CD4-positive, alpha-beta T cell (primary cell): ENCODE results near the gene STARD13. TPM values are rescaled to one million over a fixed set of nuclear protein-coding genes. Genes with fewer than 3 reads are reported as not detected.

Experiments used
- ATAC-seq: fragments of 200-7000 bp; cut with Tn5 transposase; one replicate; pipeline ENCODE4 v1.10.0; 2022; ENCODE audit warnings: mild to moderate bottlenecking; ENCODE audit not compliant: poor library complexity
- CTCF ChIA-PET: fragments of 350-600 bp; sonication (Branson Sonifier 250); formaldehyde crosslinking; loops from one replicate; lab custom pipeline; 2021; ENCODE audit warnings: antibody characterized with exemption, inconsistent platforms; lab: Charles Lee
- POLR2A ChIA-PET: fragments of 350-600 bp; sonication (Branson Sonifier 250); formaldehyde crosslinking; loops from one replicate; lab custom pipeline; 2021; ENCODE audit warnings: antibody characterized with exemption, inconsistent platforms; lab: Charles Lee
- DNase-seq, 14 experiments: peaks; one replicate each; pipeline ENCODE4 v3.0.0-alpha.2; 2013 to 2020; ENCODE audit warnings: mixed read lengths in 2 of 14
- H3K27ac ChIP-seq, 2 donors: one replicate each; pipeline versions ENCODE4 v1.5.1 to v1.7.0; 2013; ENCODE audit warnings: low read length in 2 of 2, low read depth in 1 of 2, mild to moderate bottlenecking in 1 of 2
- H3K27me3 ChIP-seq, 2 experiments: 1 replicate in 1 of 2; 2 replicates in 1 of 2; pipeline versions ENCODE4 v1.6.1 to v1.7.0; 2013; ENCODE audit warnings: low read length in 2 of 2, control low read depth in 1 of 2, mild to moderate bottlenecking in 1 of 2, moderate library complexity in 1 of 2; ENCODE audit not compliant: insufficient read depth in 2 of 2, control insufficient read depth in 1 of 2
- H3K36me3 ChIP-seq: one replicate; pipeline ENCODE4 v1.6.1; 2013; ENCODE audit warnings: low read length, control low read depth; ENCODE audit not compliant: insufficient read depth
- H3K4me1 ChIP-seq: one replicate; pipeline ENCODE4 v1.6.1; 2013; ENCODE audit warnings: low read length, control low read depth; ENCODE audit not compliant: insufficient read depth
- H3K4me3 ChIP-seq: one replicate; pipeline ENCODE4 v1.5.1; 2013; ENCODE audit warnings: mild to moderate bottlenecking, low read length, moderate library complexity
- H3K9me3 ChIP-seq, 2 experiments: 1 replicate in 1 of 2; 2 replicates in 1 of 2; pipeline versions ENCODE4 v1.6.1 to v1.7.0; 2013; ENCODE audit warnings: low read length in 2 of 2, mild to moderate bottlenecking in 2 of 2, control low read depth in 1 of 2, moderate library complexity in 1 of 2; ENCODE audit not compliant: control insufficient read depth in 1 of 2, insufficient read depth in 1 of 2
- H3K27ac Mint-ChIP-seq: one replicate; pipeline ENCODE4 v1.8.0; 2020; ENCODE audit warnings: mixed read lengths
- H3K27me3 Mint-ChIP-seq: one replicate; pipeline ENCODE4 v1.8.0; 2021; ENCODE audit warnings: mixed read lengths
- H3K36me3 Mint-ChIP-seq: one replicate; pipeline ENCODE4 v1.8.0; 2021; ENCODE audit warnings: low read depth, mixed read lengths
- H3K4me1 Mint-ChIP-seq: one replicate; pipeline ENCODE4 v1.8.0; 2021; ENCODE audit warnings: low read depth, mixed read lengths
- H3K4me3 Mint-ChIP-seq: one replicate; pipeline ENCODE4 v1.8.0; 2020; ENCODE audit warnings: mild to moderate bottlenecking, mixed read lengths
- H3K9me3 Mint-ChIP-seq: one replicate; pipeline ENCODE4 v1.8.0; 2020; ENCODE audit warnings: mixed read lengths
- CTCF ChIP-seq: fragments of 200-600 bp; IDR thresholded peaks from one replicate; pipeline ENCODE4 v1.8.0; 2022; ENCODE audit warnings: antibody characterized with exemption, mild to moderate bottlenecking
- intact Hi-C, 2 experiments: fragments of 100-400 bp; cut with DNase I in 1 of 2; cut with micrococcal nuclease in 1 of 2; formaldehyde crosslinking; loops; one replicate each; pipeline versions ENCODE4 v1.15.1 to v1.9.0; 2023 to 2025; cut with DNase I, micrococcal nuclease
- total RNA-seq, 174 experiments: library from RNA in 2 of 174; stranded (reverse) in 2 of 174; gene quantifications; one replicate each; pipeline ENCODE4 v1.2.3 and lab custom pipeline; 2021 to 2026

The STARD13 gene
- total RNA-seq, 2 experiments from 2014 or later: not detected

- H3K36me3 ChIP-seq: no peaks in the 10 kb centered on the region
- Mint-ChIP-seq H3K4me1 (no peaks in the 10 kb centered on the region), H3K36me3 (no peaks in the 10 kb centered on the region), H3K27me3 (peaks cover 14% of the 10 kb centered on the region), H3K4me3 (no peak overlapping the region), H3K27ac (no peak overlapping the region), H3K9me3 (peaks cover 3% of the 10 kb centered on the region)
- no peak for TF ChIP-seq CTCF
- DNase-seq (no peak), ATAC-seq (no peak)
- H3K4me3 ChIP-seq: no peak overlapping the region
- peaks cover 0 to 5% of the 10 kb centered on the region in 2 experiments for H3K9me3 ChIP-seq
- ChIA-PET POLR2A (no interaction called here), CTCF (no interaction called here)
- H3K4me1 ChIP-seq: no peaks in the 10 kb centered on the region
- H3K27me3 ChIP-seq: peaks cover 0 to 6% of the 10 kb centered on the region in 2 experiments
- intact Hi-C loops: no loop called here
- H3K27ac ChIP-seq: no peak overlapping the region
Observed at GRCh38 chr13:33096886-33097605, 188.5 kb downstream of the STARD13 start.

GRCh38 chr13:33092073-33092987, 193.2 kb downstream of the STARD13 start:
- CTCF ChIA-PET: no interaction called here
- no peak for ATAC-seq
- no peaks in the 10 kb centered on the region for H3K27me3 ChIP-seq
- H3K4me3 ChIP-seq: no peak overlapping the region
- no peak for TF ChIP-seq CTCF
- intact Hi-C loops: no loop called here
- no peaks in the 10 kb centered on the region for H3K4me1 ChIP-seq
- no peaks in the 10 kb centered on the region for H3K9me3 ChIP-seq
- Mint-ChIP-seq H3K9me3 (no peaks in the 10 kb centered on the region), H3K27ac (no peak overlapping the region), H3K36me3 (no peaks in the 10 kb centered on the region), H3K27me3 (peaks cover 13% of the 10 kb centered on the region), H3K4me3 (no peak overlapping the region), H3K4me1 (no peaks in the 10 kb centered on the region)
- no peak for DNase-seq
- H3K36me3 ChIP-seq: no peaks in the 10 kb centered on the region
- POLR2A ChIA-PET: no interaction called here
- no peak overlapping the region for H3K27ac ChIP-seq

GRCh38 chr13:33091415-33091774, 194.2 kb downstream of the STARD13 start:
- Mint-ChIP-seq H3K4me3 (no peak overlapping the region), H3K36me3 (no peaks in the 10 kb centered on the region), H3K4me1 (no peaks in the 10 kb centered on the region), H3K27me3 (peaks cover 15% of the 10 kb centered on the region), H3K27ac (no peak overlapping the region), H3K9me3 (no peaks in the 10 kb centered on the region)
- no peak overlapping the region for H3K4me3 ChIP-seq
- no peak for DNase-seq
- no peak for ATAC-seq
- H3K4me1 ChIP-seq: no peaks in the 10 kb centered on the region
- no peak for TF ChIP-seq CTCF
- H3K27ac ChIP-seq: no peak overlapping the region
- H3K36me3 ChIP-seq: no peaks in the 10 kb centered on the region
- ChIA-PET CTCF (no interaction called here), POLR2A (no interaction called here)
- H3K27me3 ChIP-seq: no peaks in the 10 kb centered on the region
- no peaks in the 10 kb centered on the region for H3K9me3 ChIP-seq
- intact Hi-C loops: no loop called here
